HUES64 (cell line): ENCODE data around the gene DPM2.

ENCODE experiments used
- H3K27ac ChIP-seq: 2 replicates; pipeline ENCODE4 v1.7.0; 2013; ENCODE audit warnings: low read depth, low read length, inconsistent platforms
- H3K27me3 ChIP-seq: 2 replicates; pipeline ENCODE4 v1.6.1; 2013; ENCODE audit warnings: mild to moderate bottlenecking, low read length; ENCODE audit not compliant: insufficient read depth
- H3K36me3 ChIP-seq: 2 replicates; pipeline ENCODE4 v1.6.1; 2013; ENCODE audit warnings: mild to moderate bottlenecking, low read length; ENCODE audit not compliant: insufficient read depth
- H3K4me1 ChIP-seq: 2 replicates; pipeline ENCODE4 v1.6.1; 2013; ENCODE audit warnings: mild to moderate bottlenecking, low read length, moderate library complexity; ENCODE audit not compliant: insufficient read depth
- H3K4me3 ChIP-seq: 2 replicates; pipeline ENCODE4 v1.5.1; 2013; ENCODE audit warnings: mild to moderate bottlenecking, low read length, moderate library complexity
- H3K9ac ChIP-seq: 2 replicates; pipeline ENCODE4 v1.6.1; 2013; ENCODE audit warnings: mild to moderate bottlenecking, low read depth, low read length
- H3K9me3 ChIP-seq: 2 replicates; pipeline ENCODE4 v1.6.1; 2013; ENCODE audit warnings: low read depth, low read length; ENCODE audit not compliant: insufficient read depth
- WGBS: fragments of 150-250, 120-280 bp; methylation state at CpG from one replicate; pipeline ENCODE4 v1.1.7; 2013; ENCODE audit warnings: missing lambda C conversion rate; 5-methylcytosine and 5-hydroxymethylcytosine counted together

The DPM2 gene

DNA sequence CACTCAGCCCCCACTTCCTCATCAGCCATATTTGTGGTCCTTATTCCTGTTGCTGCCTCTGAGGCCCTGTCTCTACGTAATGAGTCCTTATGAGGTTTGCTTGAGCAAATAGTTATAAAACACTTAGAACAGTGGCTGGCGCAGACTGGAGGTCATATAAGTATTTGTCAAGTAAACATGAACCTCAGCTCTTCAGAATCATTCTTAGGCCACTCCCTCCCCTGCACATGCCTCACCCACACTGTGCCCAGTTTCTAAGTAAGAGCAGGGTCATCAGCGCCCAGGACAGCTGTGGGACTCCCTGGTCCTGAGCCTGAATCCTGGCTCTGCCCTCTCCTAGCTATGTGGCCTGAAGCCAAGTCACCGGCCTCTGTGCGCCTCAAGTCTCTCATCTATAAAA, 24.8 kb downstream of the DPM2 start:
- H3K27me3 ChIP-seq = peaks cover 12% of the 10 kb centered on the region
- no peak overlapping the region for H3K4me3 ChIP-seq
- H3K9ac ChIP-seq = no peak overlapping the region
- 93% methylated on average over 5 of the region's 5 CpGs for WGBS
- H3K4me1 ChIP-seq = peaks cover 7% of the 10 kb centered on the region; the same call in 1 of the 2 replicates
- no peaks in the 10 kb centered on the region for H3K36me3 ChIP-seq
- no peak overlapping the region for H3K27ac ChIP-seq
- H3K9me3 ChIP-seq = no peaks in the 10 kb centered on the region

- H3K27ac ChIP-seq = no peak overlapping the region
- H3K36me3 ChIP-seq = no peaks in the 10 kb centered on the region
- no peaks in the 10 kb centered on the region for H3K9me3 ChIP-seq
- peaks cover 6% of the 10 kb centered on the region; the same call in 1 of the 2 replicates for H3K4me1 ChIP-seq
- 96% methylated on average over 31 of the region's 31 CpGs for WGBS
- H3K27me3 ChIP-seq = peaks cover 12% of the 10 kb centered on the region
- H3K9ac ChIP-seq = no peak overlapping the region
- H3K4me3 ChIP-seq = no peak overlapping the region
These were observed 25.4 kb downstream of the DPM2 start for GRCh38 chr9:127912296-127912695.

DNA sequence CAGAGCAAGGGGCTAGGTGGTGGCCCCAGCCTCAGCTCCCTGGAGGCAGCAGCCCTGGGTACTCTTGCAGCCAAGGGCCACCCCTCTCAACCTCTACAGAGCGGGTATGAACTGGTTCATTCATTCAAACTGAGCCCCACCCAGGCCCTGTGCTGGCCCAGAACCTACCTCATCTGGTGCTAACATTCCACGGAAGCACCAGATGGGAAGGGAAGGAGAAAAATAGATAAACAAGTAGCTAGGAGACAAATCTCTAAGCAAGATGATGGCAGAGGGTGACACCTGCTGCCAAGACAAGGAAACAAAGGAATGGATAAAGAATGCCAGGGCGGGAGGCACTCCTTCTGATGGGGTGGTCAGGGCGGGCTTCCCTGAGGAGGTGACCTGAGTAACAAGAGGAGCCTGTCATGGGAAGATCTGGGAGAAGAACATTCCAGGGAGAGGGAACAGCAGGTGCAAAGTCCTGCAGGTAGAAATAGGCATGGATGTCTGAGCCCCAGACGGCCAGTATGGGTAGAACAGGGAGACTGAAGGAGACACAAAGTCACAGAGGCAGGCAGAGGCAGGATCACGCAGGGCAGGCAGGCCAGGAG, 26.9 kb downstream of the DPM2 start:
- H3K4me1 ChIP-seq = no peaks in the 10 kb centered on the region
- H3K4me3 ChIP-seq = no peak overlapping the region
- H3K27ac ChIP-seq = no peak overlapping the region
- H3K27me3 ChIP-seq = peaks cover 2% of the 10 kb centered on the region; the same call in 1 of the 2 replicates
- no peaks in the 10 kb centered on the region for H3K36me3 ChIP-seq
- H3K9me3 ChIP-seq = no peaks in the 10 kb centered on the region
- no peak overlapping the region for H3K9ac ChIP-seq
- WGBS = 78% methylated on average over 6 of the region's 6 CpGs

DNA sequence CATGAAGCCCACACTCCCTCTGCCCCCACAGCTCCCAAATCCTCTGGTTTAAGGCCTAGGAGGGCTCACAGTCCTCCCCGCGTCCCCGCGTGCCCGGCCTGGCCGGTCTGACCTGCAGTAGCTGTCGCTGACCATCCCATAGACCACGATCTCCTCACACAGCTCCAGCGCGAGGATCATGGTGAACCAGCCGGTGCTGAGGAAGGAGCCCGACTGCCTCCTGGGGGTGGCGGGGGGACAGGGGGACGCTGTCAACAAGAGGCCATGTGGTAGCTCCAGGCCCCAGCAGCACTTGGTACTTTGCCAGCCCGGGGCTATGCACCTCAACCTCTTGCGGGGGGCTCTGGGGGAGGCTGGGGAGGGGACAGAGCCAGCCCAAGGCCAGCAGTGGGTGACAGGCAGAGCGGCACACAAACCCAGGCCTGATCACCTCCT, 27.8 kb downstream of the DPM2 start:
- no peaks in the 10 kb centered on the region for H3K27me3 ChIP-seq
- no peaks in the 10 kb centered on the region for H3K9me3 ChIP-seq
- H3K4me1 ChIP-seq = 0 out of 2 replicates have a peak, but pooled peaks cover 1% of the 10 kb centered on the region
- H3K27ac ChIP-seq = no peak overlapping the region
- WGBS = 92% methylated on average over 17 of the region's 17 CpGs
- no peaks in the 10 kb centered on the region for H3K36me3 ChIP-seq
- H3K4me3 ChIP-seq = no peak overlapping the region
- H3K9ac ChIP-seq = no peak overlapping the region

GRCh38 chr9:127908660-127908926, 29.1 kb downstream of the DPM2 start:
- Histone ChIP-seq H3K4me1 (peaks cover 13% of the 10 kb centered on the region), H3K9me3 (no peaks in the 10 kb centered on the region)

GRCh38 chr9:127907867-127908659, 29.6 kb downstream of the DPM2 start:
- WGBS = 90% methylated on average over 33 of the region's 35 CpGs
- Histone ChIP-seq H3K9me3 (no peaks in the 10 kb centered on the region), H3K27me3 (no peaks in the 10 kb centered on the region), H3K9ac (no peak overlapping the region), H3K36me3 (no peaks in the 10 kb centered on the region), H3K4me1 (peaks cover 17% of the 10 kb centered on the region), H3K4me3 (no peak overlapping the region), H3K27ac (no peak overlapping the region)

More at GRCh38 chr9:127908660-127908926, 29.1 kb downstream of the DPM2 start:
- Histone ChIP-seq H3K4me3 (no peak overlapping the region), H3K27ac (no peak overlapping the region), H3K36me3 (no peaks in the 10 kb centered on the region), H3K9ac (no peak overlapping the region), H3K27me3 (no peaks in the 10 kb centered on the region)
- 95% methylated on average over 10 of the region's 10 CpGs for WGBS

DNA sequence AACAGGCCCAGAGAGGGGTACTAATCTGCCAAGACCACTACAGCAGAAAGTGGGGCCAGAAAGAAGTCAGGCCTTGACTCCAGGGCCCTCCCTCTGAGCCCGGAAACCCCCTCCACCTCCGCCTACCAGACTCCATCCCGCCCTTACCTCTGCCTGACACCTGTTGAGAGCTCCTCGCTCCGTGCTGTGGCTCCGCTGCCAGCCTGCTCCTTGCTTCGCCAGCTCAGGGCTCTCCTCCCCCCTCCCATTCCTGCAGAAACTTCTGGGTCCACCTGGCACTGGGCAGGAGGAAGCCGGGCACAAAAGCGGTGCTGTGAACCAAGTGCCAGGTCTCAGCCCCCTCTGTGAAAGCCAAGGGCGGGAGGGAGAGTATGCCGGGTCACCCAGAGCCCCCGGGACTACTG, 31.9 kb downstream of the DPM2 start:
- Histone ChIP-seq H3K4me3 (no peak overlapping the region), H3K27me3 (no peaks in the 10 kb centered on the region), H3K36me3 (no peaks in the 10 kb centered on the region), H3K9me3 (no peaks in the 10 kb centered on the region), H3K4me1 (peaks cover 17% of the 10 kb centered on the region), H3K9ac (no peak overlapping the region), H3K27ac (no peak overlapping the region)
- WGBS = 89% methylated on average over 12 of the region's 12 CpGs

GRCh38 chr9:127905004-127905728, 32.5 kb downstream of the DPM2 start:
- Histone ChIP-seq H3K27me3 (no peaks in the 10 kb centered on the region), H3K9ac (no peak overlapping the region), H3K4me1 (peaks cover 17% of the 10 kb centered on the region), H3K9me3 (no peaks in the 10 kb centered on the region), H3K27ac (no peak overlapping the region; the same call in 1 of the 2 replicates), H3K4me3 (no peak overlapping the region), H3K36me3 (no peaks in the 10 kb centered on the region)
- 89% methylated on average over 5 of the region's 5 CpGs for WGBS

- no peak overlapping the region for H3K9ac ChIP-seq
- H3K27ac ChIP-seq = peak overlapping the region; percentile 18; the same call in 1 of the 2 replicates
- 65% methylated on average over 12 of the region's 12 CpGs for WGBS
- H3K4me3 ChIP-seq = no peak overlapping the region
- H3K36me3 ChIP-seq = no peaks in the 10 kb centered on the region
- no peaks in the 10 kb centered on the region for H3K9me3 ChIP-seq
- peaks cover 4% of the 10 kb centered on the region for H3K27me3 ChIP-seq
- peaks cover 17% of the 10 kb centered on the region for H3K4me1 ChIP-seq
These were observed 33.1 kb downstream of the DPM2 start for GRCh38 chr9:127904561-127905003.

DNA sequence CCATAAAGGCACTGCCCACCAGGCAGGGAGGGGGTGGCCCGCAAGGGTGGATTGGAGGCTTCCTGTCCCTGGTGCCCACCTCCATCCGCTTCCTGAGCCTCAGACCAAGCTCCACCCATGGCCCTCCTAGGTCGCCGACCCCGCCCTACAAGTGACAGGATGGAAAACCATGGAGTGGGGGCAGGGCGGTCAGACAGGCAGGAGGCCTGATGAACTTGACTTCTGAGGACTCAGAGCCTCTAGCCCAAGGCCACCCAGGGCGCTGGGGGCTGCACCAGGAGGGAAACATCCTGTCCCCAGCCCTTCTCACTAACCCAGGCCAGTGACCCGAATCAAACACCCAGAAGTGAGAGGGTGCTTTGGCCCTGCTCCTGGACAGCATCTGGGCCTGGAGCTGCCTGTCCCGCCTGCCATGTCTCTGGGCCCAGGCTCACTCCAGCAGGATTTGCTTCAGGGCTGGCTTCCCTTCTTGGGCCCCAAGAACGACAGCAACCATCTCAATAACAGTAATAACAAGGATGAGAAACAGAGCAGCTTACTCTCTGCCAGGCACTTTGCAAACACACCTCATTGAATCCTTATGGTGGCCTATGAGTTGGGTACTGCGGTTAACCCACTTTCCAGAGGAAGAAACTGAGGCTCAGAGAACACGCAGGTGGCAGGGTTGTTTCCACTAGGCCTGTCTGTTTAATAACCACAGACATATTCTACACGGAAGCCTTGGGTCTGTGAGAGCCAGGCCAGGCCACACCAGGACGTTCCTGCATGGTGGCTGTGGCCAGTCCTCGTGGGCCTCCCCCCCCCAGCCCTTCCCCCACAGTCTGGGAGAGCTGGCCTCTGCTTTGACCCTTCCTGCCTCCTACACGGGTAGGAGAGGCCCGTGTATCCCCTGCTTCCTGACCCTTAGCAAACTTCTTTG, 33.8 kb downstream of the DPM2 start:
- Histone ChIP-seq H3K27me3 (peaks cover 4% of the 10 kb centered on the region), H3K4me3 (no peak overlapping the region), H3K4me1 (peaks cover 17% of the 10 kb centered on the region), H3K27ac (peak overlapping the region; percentile 35; the same call in 1 of the 2 replicates), H3K9me3 (no peaks in the 10 kb centered on the region), H3K9ac (no peak overlapping the region), H3K36me3 (no peaks in the 10 kb centered on the region)
- WGBS = 38% methylated on average over 17 of the region's 17 CpGs
